Type B pancreatic cell (in vitro differentiated cells): ENCODE results near the gene SERPINB10. TPM values are rescaled to one million over a fixed set of nuclear protein-coding genes. Genes with fewer than 3 reads are reported as not detected.
A peak's percentile ranks its signal among the peaks of the same experiment; 100 is the strongest.

Source experiments
- DNase-seq: peaks from one replicate; pipeline ENCODE4 v3.0.0; 2021; ENCODE audit warnings: mixed read lengths; ENCODE audit not compliant: unreplicated experiment; ENCODE audit errors: extremely low spot score
- H3K27ac Mint-ChIP-seq: 2 replicates; pipeline ENCODE4 v1.8.0; 2021; ENCODE audit warnings: mild to moderate bottlenecking, mixed read lengths
- H3K27me3 Mint-ChIP-seq: 2 replicates; pipeline ENCODE4 v1.8.0; 2021; ENCODE audit warnings: mixed read lengths
- H3K36me3 Mint-ChIP-seq: 2 replicates; pipeline ENCODE4 v1.8.0; 2021; ENCODE audit warnings: mixed read lengths
- H3K4me1 Mint-ChIP-seq: one replicate; pipeline ENCODE4 v1.8.0; 2021; ENCODE audit warnings: mixed read lengths; ENCODE audit not compliant: unreplicated experiment
- H3K4me3 Mint-ChIP-seq: 2 replicates; pipeline ENCODE4 v1.8.0; 2021; ENCODE audit warnings: mild to moderate bottlenecking, mixed read lengths
- H3K9me3 Mint-ChIP-seq: 2 replicates; pipeline ENCODE4 v1.8.0; 2021; ENCODE audit warnings: mixed read lengths
- CTCF ChIP-seq: fragments of 200-600 bp; sonication (generic); conservative IDR thresholded peaks from 2 replicates; pipeline ENCODE4 v1.5.0; 2021; ENCODE audit warnings: antibody characterized with exemption, mild to moderate bottlenecking
- total RNA-seq: library from RNA; stranded (reverse); gene quantifications from 2 replicates; pipeline ENCODE4 v1.2.1, GENCODE V29; 2021; ENCODE audit warnings: low replicate concordance

The SERPINB10 gene
- total RNA-seq, 1 donor from 2014 or later, result not detected

GRCh38 chr18:63960891-63961290 lies 53.1 kb downstream of the SERPINB10 start:
- Mint-ChIP-seq H3K9me3 (no peaks in the 10 kb centered on the region), H3K27ac (no peak overlapping the region), H3K4me3 (no peak overlapping the region), H3K4me1 (no peaks in the 10 kb centered on the region), H3K27me3 (peaks cover 3% of the 10 kb centered on the region), H3K36me3 (no peaks in the 10 kb centered on the region)
- no peak for DNase-seq
- no peak for TF ChIP-seq CTCF

- H3K4me1 Mint-ChIP-seq, result no peaks in the 10 kb centered on the region
- no peak for TF ChIP-seq CTCF
- no peak overlapping the region for H3K27ac Mint-ChIP-seq
- no peaks in the 10 kb centered on the region for H3K36me3 Mint-ChIP-seq
- H3K9me3 Mint-ChIP-seq, result no peaks in the 10 kb centered on the region
- no peak overlapping the region for H3K4me3 Mint-ChIP-seq
- peaks cover 3% of the 10 kb centered on the region for H3K27me3 Mint-ChIP-seq
- no peak for DNase-seq
Measured at GRCh38 chr18:63961435-63961980, 53.8 kb downstream of the SERPINB10 start.

GRCh38 chr18:63962137-63962536 lies 54.4 kb downstream of the SERPINB10 start:
- TF ChIP-seq CTCF, result no peak
- Mint-ChIP-seq H3K36me3 (no peaks in the 10 kb centered on the region), H3K27ac (no peak overlapping the region), H3K4me3 (no peak overlapping the region), H3K9me3 (no peaks in the 10 kb centered on the region), H3K27me3 (peaks cover 3% of the 10 kb centered on the region), H3K4me1 (no peaks in the 10 kb centered on the region)
- no peak for DNase-seq

- Mint-ChIP-seq H3K36me3 (no peaks in the 10 kb centered on the region), H3K4me3 (no peak overlapping the region), H3K27me3 (peaks cover 3% of the 10 kb centered on the region), H3K27ac (no peak overlapping the region), H3K4me1 (peaks cover under 1% of the 10 kb centered on the region), H3K9me3 (no peaks in the 10 kb centered on the region)
- TF ChIP-seq CTCF, result peak; percentile 75
- no peak for DNase-seq
Measured at GRCh38 chr18:63963615-63964256, 56.0 kb downstream of the SERPINB10 start.

- peaks cover 8% of the 10 kb centered on the region for H3K4me1 Mint-ChIP-seq
- no peaks in the 10 kb centered on the region for H3K27me3 Mint-ChIP-seq
- H3K27ac Mint-ChIP-seq, result no peak overlapping the region
- no peak overlapping the region for H3K4me3 Mint-ChIP-seq
- TF ChIP-seq CTCF, result no peak
- H3K9me3 Mint-ChIP-seq, result no peaks in the 10 kb centered on the region
- no peaks in the 10 kb centered on the region for H3K36me3 Mint-ChIP-seq
- DNase-seq, result no peak
Measured at GRCh38 chr18:63964908-63965307, 57.1 kb downstream of the SERPINB10 start.
